Nephron progenitor cell (in vitro differentiated cells): ENCODE data around the gene AGAP1.
A peak's percentile ranks its signal among the peaks of the same experiment; 100 is the strongest.
"Not testable (repeated sequence)": the region's sequence is repeated elsewhere in the genome, so short reads cannot be mapped to it uniquely, and the experiment has no call there.

Source experiments
- DNase-seq: peaks from one replicate; pipeline ENCODE4 v3.0.0; 2021
- H3K27ac Mint-ChIP-seq: 2 replicates; pipeline ENCODE4 v1.8.0; 2021; ENCODE audit warnings: mild to moderate bottlenecking, moderate library complexity, mixed read lengths
- H3K27me3 Mint-ChIP-seq: 2 replicates; pipeline ENCODE4 v1.8.0; 2021; ENCODE audit warnings: mild to moderate bottlenecking, low read depth, mixed read lengths; ENCODE audit not compliant: poor library complexity
- H3K36me3 Mint-ChIP-seq: 2 replicates; pipeline ENCODE4 v1.8.0; 2021; ENCODE audit warnings: low read depth, mixed read lengths
- H3K4me1 Mint-ChIP-seq: 2 replicates; pipeline ENCODE4 v1.8.0; 2021; ENCODE audit warnings: mixed read lengths
- H3K4me3 Mint-ChIP-seq: 2 replicates; pipeline ENCODE4 v1.8.0; 2021; ENCODE audit warnings: mild to moderate bottlenecking, moderate library complexity, mixed read lengths
- H3K9me3 Mint-ChIP-seq: 2 replicates; pipeline ENCODE4 v1.8.0; 2021; ENCODE audit warnings: mild to moderate bottlenecking, moderate library complexity, mixed read lengths
- CTCF ChIP-seq: fragments of 200-600 bp; sonication (generic); IDR thresholded peaks from 2 replicates; pipeline ENCODE4 v1.5.0; 2021; ENCODE audit warnings: antibody characterized with exemption

Gene AGAP1

GRCh38 chr2:236088368-236089057, 594.7 kb downstream of the AGAP1 start:
- no peak overlapping the region for H3K4me3 Mint-ChIP-seq
- peaks cover 60% of the 10 kb centered on the region for H3K4me1 Mint-ChIP-seq

GRCh38 chr2:236089271-236090026, 595.6 kb downstream of the AGAP1 start:
- Mint-ChIP-seq H3K36me3 (peaks cover 4% of the 10 kb centered on the region), H3K4me3 (no peak overlapping the region), H3K4me1 (peaks cover 51% of the 10 kb centered on the region), H3K27ac (peak overlapping the region; percentile 43), H3K9me3 (no peaks in the 10 kb centered on the region), H3K27me3 (peaks cover 3% of the 10 kb centered on the region)
- DNase-seq, result no peak
- TF ChIP-seq CTCF, result no peak

More at GRCh38 chr2:236088368-236089057, 594.7 kb downstream of the AGAP1 start:
- Mint-ChIP-seq H3K27me3 (peaks cover 3% of the 10 kb centered on the region), H3K27ac (no peak overlapping the region), H3K36me3 (peaks cover 4% of the 10 kb centered on the region), H3K9me3 (no peaks in the 10 kb centered on the region)
- TF ChIP-seq CTCF, result no peak
- no peak for DNase-seq

GRCh38 chr2:236090027-236090382, 596.2 kb downstream of the AGAP1 start:
- TF ChIP-seq CTCF, result no peak
- H3K9me3 Mint-ChIP-seq, result no peaks in the 10 kb centered on the region
- H3K36me3 Mint-ChIP-seq, result peaks cover 4% of the 10 kb centered on the region
- no peak for DNase-seq
- peaks cover 3% of the 10 kb centered on the region for H3K27me3 Mint-ChIP-seq
- no peak overlapping the region for H3K27ac Mint-ChIP-seq
- peaks cover 49% of the 10 kb centered on the region for H3K4me1 Mint-ChIP-seq
- no peak overlapping the region for H3K4me3 Mint-ChIP-seq

GRCh38 chr2:236090826-236091225, 597.0 kb downstream of the AGAP1 start:
- H3K9me3 Mint-ChIP-seq, H3K4me3 Mint-ChIP-seq, H3K36me3 Mint-ChIP-seq, DNase-seq, H3K27me3 Mint-ChIP-seq, H3K27ac Mint-ChIP-seq: not testable (repeated sequence)
- H3K4me1 Mint-ChIP-seq, result peaks cover 41% of the 10 kb centered on the region

- TF ChIP-seq CTCF, result no peak
- H3K27ac Mint-ChIP-seq, result peak overlapping the region; percentile 70
These were observed 598.9 kb downstream of the AGAP1 start for GRCh38 chr2:236092714-236093113.

GRCh38 chr2:236093134-236093533, 599.3 kb downstream of the AGAP1 start:
- Mint-ChIP-seq H3K9me3 (no peaks in the 10 kb centered on the region), H3K36me3 (peaks cover 4% of the 10 kb centered on the region), H3K27me3 (peaks cover 4% of the 10 kb centered on the region), H3K27ac (peak overlapping the region; percentile 70), H3K4me1 (peaks cover 23% of the 10 kb centered on the region), H3K4me3 (no peak overlapping the region)
- DNase-seq, result no peak
- no peak for TF ChIP-seq CTCF

More at GRCh38 chr2:236092714-236093113, 598.9 kb downstream of the AGAP1 start:
- Mint-ChIP-seq H3K36me3 (peaks cover 4% of the 10 kb centered on the region), H3K4me3 (no peak overlapping the region), H3K27me3 (peaks cover 4% of the 10 kb centered on the region), H3K4me1 (peaks cover 23% of the 10 kb centered on the region), H3K9me3 (no peaks in the 10 kb centered on the region)
- no peak for DNase-seq
